Measurements from ENCODE around the gene ARHGAP18.
A peak's percentile ranks its signal among the peaks of the same experiment; 100 is the strongest.

Gene ARHGAP18

DNA sequence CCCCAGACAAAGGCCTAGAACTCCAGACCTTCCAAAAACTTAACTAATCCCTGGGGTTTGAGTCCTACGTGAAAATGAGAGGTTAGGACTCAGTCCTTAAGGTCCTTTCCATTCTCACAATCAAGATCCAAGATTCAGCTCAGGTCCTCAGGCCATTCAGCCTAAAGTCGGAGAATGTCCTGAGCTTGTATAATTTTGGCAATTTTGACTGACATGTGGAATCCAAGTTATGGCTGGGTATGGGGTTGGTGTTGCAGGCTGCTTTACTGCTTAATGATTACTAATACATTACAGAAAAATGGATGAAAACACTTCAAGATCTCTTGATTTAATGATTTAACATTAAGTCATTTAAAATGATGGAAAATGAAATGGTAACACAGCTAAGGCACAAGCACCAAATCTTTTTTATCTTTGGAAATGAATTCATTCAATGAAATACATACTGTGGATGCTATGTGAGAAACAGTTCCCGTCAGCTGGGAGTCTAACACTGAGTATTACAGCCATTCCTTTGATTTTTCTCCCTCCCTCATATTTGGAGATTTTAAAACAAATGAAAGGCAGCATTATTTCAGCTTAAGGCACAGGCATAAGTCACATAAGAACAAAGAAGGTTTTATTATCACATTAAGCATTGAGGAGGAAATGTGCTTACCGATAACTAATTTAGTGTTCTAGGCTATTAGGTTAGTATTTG, 1.3 kb downstream of the ARHGAP18 start:
- DNase-seq, result peak in 1 of 2 experiments; percentile 21
- TF ChIP-seq GATA1 (IDR thresholded peaks at IDR 0.05; ENCODE audit: low read depth, low read length) (no peak), POLR2A (IDR thresholded peaks at IDR 0.05; ENCODE audit: low read length) (no peak)

DNA sequence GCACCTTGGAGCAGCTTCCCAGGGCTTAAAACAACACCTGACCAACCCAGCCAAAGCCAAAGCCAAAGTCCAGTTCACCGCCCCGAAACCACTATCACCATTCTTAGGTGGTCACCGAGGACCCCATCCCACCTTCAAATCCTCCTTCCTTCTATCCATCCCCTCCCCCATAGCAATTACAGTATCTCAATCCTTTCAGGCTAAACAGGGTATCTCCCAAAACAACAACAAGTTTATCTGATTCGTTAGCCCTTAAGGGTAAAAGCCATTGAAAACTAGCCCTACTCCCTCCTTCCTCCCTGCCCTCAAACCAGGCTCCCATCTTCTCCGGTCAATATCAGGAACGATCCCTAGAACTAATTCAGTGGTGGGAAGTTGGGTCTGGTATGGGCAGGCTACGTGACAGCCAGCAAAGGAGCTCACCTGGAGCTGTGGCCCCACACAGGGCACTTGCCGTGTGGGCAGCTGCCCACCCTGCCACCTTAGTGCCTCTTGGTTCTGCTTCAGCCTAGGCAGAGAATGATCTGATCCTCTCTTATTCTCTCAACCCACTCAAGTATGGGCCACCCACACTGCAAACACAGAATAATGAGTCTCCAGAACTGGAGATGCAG, 2.0 kb downstream of the ARHGAP18 start:
- TF ChIP-seq GATA1 (IDR thresholded peaks at IDR 0.05; ENCODE audit: low read depth, low read length) (no peak), POLR2A (IDR thresholded peaks at IDR 0.05; ENCODE audit: low read length) (no peak)
- no peak for DNase-seq

DNA sequence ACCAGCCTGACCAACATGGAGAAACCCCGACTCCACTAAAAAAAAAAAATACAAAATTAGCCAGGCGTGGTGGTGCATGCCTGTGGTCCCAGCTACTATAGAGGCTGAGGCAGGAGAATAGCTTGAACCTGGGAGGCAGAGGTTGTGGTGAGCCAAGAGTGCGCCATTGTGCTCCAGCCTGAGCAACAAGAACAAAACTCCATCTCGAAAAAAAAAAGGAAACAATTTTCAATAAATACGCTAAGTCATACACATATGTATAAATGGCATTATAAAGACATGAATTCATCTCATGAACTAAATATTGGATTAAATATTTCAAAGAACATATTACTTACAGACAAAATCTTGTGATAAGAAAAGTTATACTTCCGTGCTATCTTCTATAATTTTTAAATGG, 2.9 kb downstream of the ARHGAP18 start:
- no peak for DNase-seq
- TF ChIP-seq GATA1 (IDR thresholded peaks at IDR 0.05; ENCODE audit: low read depth, low read length) (no peak), POLR2A (IDR thresholded peaks at IDR 0.05; ENCODE audit: low read length) (no peak)

GRCh38 chr6:129705212-129705611, 4.8 kb downstream of the ARHGAP18 start:
- TF ChIP-seq GATA1 (IDR thresholded peaks at IDR 0.05; ENCODE audit: low read depth, low read length), result no peak
- TF ChIP-seq POLR2A (IDR thresholded peaks at IDR 0.05; ENCODE audit: low read length), result no peak

DNA sequence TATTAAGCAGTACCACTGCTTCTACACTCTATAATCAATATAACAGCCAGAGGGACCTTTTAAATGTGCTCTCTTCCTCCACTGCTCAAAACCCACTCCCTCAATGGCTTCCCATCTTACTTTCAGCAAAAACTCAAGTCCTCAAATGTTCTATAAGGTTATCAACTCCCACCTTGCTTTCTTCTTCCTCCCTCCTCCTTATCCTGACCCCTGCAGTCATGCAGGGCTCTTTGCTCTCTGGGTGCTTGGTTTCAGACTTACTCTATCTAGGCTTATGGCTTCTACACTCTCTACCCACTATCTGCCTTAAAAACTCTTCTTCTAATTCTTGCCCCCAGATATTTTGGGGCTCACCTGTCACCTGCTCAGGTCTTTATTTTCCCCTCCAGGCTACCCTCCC, 5.3 kb downstream of the ARHGAP18 start:
- TF ChIP-seq GATA1 (IDR thresholded peaks at IDR 0.05; ENCODE audit: low read depth, low read length) (no peak), POLR2A (IDR thresholded peaks at IDR 0.05; ENCODE audit: low read length) (no peak)

More at GRCh38 chr6:129705212-129705611, 4.8 kb downstream of the ARHGAP18 start:
- peak in 1 of 2 experiments; percentile 47 for DNase-seq

GRCh38 chr6:129701721-129702455, 8.1 kb downstream of the ARHGAP18 start:
- TF ChIP-seq GATA1 (IDR thresholded peaks at IDR 0.05; ENCODE audit: low read depth, low read length), result no peak
- TF ChIP-seq POLR2A (IDR thresholded peaks at IDR 0.05; ENCODE audit: low read length), result no peak
- DNase-seq, result peak; percentile 82 to 86

More for the DNA sequence above, 5.3 kb downstream of the ARHGAP18 start:
- peak; percentile 56 to 84 for DNase-seq

- no peak for TF ChIP-seq POLR2A (IDR thresholded peaks at IDR 0.05; ENCODE audit: low read length)
- DNase-seq, result no peak
Observed at GRCh38 chr6:129700666-129701065, 9.3 kb downstream of the ARHGAP18 start.

GRCh38 chr6:129699659-129700058, 10.3 kb downstream of the ARHGAP18 start:
- DNase-seq, result peak; percentile 18 to 21
- TF ChIP-seq POLR2A (IDR thresholded peaks at IDR 0.05; ENCODE audit: low read length) (no peak), GATA1 (IDR thresholded peaks at IDR 0.05; ENCODE audit: low read depth, low read length) (no peak)

- TF ChIP-seq GATA1 (IDR thresholded peaks at IDR 0.05; ENCODE audit: low read depth, low read length) (no peak), POLR2A (IDR thresholded peaks at IDR 0.05; ENCODE audit: low read length) (no peak)
- DNase-seq, result no peak
Observed at GRCh38 chr6:129698430-129698829, 11.5 kb downstream of the ARHGAP18 start.

DNA sequence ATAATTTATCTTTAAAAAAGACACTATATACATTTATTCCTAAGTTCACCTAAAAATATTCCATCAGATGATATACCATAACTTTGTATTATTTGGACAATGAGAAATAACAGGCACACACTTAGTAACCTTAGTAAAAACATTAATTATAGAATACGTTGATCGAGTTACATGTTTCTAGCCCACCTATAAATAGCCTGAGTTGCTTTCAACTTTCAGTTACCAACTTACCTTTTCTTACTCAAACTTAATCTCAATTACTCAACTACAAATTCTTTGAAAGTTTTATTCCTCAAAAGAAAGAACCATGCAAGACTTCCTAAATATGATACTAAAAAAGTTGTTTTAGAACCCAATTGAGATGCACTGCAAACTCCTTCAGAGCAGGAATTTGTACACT, 12.2 kb downstream of the ARHGAP18 start:
- TF ChIP-seq GATA1 (IDR thresholded peaks at IDR 0.05; ENCODE audit: low read depth, low read length), result no peak
- no peak for TF ChIP-seq POLR2A (IDR thresholded peaks at IDR 0.05; ENCODE audit: low read length)
- no peak for DNase-seq

GRCh38 chr6:129696843-129697242, 13.1 kb downstream of the ARHGAP18 start:
- no peak for DNase-seq
- TF ChIP-seq GATA1 (IDR thresholded peaks at IDR 0.05; ENCODE audit: low read depth, low read length) (no peak), POLR2A (IDR thresholded peaks at IDR 0.05; ENCODE audit: low read length) (no peak)

DNA sequence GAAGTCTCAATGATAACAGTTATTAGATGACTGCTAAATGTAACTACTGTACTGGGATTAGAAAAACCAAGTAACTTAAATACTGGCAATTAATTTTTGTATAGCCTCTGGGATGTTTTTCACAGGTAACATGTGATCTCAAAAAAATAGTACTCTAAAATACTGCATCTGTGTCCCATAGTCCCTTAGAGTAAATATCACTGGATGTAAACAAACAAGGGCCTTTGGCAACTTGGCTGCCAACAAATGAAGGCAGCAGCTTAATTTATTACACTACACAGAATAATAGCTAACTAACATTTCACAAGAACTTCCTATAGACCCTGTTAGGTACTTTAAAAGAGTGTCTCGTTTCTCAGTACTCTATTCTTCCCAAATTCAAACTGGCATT, 14.0 kb downstream of the ARHGAP18 start:
- no peak for TF ChIP-seq GATA1 (IDR thresholded peaks at IDR 0.05; ENCODE audit: low read depth, low read length)
- TF ChIP-seq POLR2A (IDR thresholded peaks at IDR 0.05; ENCODE audit: low read length), result no peak
- no peak for DNase-seq

DNA sequence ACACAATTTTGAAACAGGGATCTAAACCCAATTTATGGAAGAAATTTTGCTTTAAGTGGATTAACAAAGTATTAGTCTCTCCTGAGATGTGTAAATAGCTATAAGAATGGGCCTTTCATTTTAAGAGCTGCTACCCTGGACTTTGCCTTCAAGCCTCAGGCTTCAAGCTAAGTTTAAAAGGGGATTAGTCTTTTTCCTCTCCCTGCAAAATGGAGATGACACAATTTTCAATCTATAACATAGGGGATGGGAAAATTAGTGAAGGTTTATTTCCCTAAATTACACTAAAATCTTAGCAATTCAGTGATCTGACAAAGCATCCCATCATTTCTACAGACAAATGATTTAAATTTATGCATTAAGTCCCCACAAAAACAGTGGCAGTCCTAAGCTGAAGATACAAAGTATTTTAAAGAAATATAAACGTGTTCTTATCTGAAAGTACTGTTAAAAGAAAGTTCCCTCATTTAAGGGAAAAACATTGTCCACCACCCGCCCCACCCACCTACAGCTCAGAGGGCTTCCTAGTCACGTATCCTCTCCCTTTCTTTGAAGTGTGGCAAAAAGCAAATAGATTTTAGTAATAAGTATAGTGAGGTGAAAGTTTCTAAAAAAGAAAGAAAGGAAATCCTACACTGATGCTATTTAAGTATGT, 14.5 kb downstream of the ARHGAP18 start:
- DNase-seq, result peak; percentile 30 to 39
- TF ChIP-seq POLR2A (IDR thresholded peaks at IDR 0.05; ENCODE audit: low read length) (no peak), GATA1 (IDR thresholded peaks at IDR 0.05; ENCODE audit: low read depth, low read length) (no peak)

- no peak for DNase-seq
- no peak for TF ChIP-seq POLR2A (IDR thresholded peaks at IDR 0.05; ENCODE audit: low read length)
- TF ChIP-seq GATA1 (IDR thresholded peaks at IDR 0.05; ENCODE audit: low read depth, low read length), result no peak
Observed at GRCh38 chr6:129694036-129694435, 15.9 kb downstream of the ARHGAP18 start.
